Caco-2 (cell line): ENCODE measurements around the gene PUM1. TPM values are rescaled to one million over a fixed set of nuclear protein-coding genes. Genes with fewer than 3 reads are reported as not detected.

Source experiments
- BruUV-seq: library from RNA; stranded (reverse); fragments of 400-500 nt; replicated peaks from 2 replicates; lab custom pipeline; 2021; lab: Mats Ljungman, UMichigan
- CTCF ChIA-PET: fragments of 300-600 bp; sonication (Branson Sonifier 250); formaldehyde crosslinking; loops from one replicate; lab custom pipeline; 2022; ENCODE audit warnings: antibody characterized with exemption; lab: Charles Lee
- POLR2A ChIA-PET: fragments of 300-600 bp; sonication (Branson Sonifier 250); formaldehyde crosslinking; loops from one replicate; lab custom pipeline; 2022; ENCODE audit warnings: antibody characterized with exemption; lab: Charles Lee
- DNase-seq, 2 experiments: peaks; one replicate each; pipeline versions ENCODE4 v3.0.0 to v3.0.0-alpha.2; 2020 to 2022
- H3K27me3 ChIP-seq: replicated peaks from 2 replicates; pipeline ENCODE4 v1.6.0; 2011; ENCODE audit warnings: low read length; ENCODE audit not compliant: control insufficient read depth, insufficient read depth
- H3K36me3 ChIP-seq: 2 replicates; pipeline ENCODE4 v1.5.1; 2011; ENCODE audit warnings: low read length; ENCODE audit not compliant: control insufficient read depth, insufficient read depth
- H3K4me1 ChIP-seq: fragments of 250-450 bp; sonication (Bioruptor Pico); 2 replicates; pipeline ENCODE4 v1.5.1; 2020; ENCODE audit warnings: mild to moderate bottlenecking
- H3K4me3 ChIP-seq: 2 replicates; pipeline ENCODE4 v1.5.1; 2011; ENCODE audit warnings: low read depth, mild to moderate bottlenecking, control low read depth, low read length
- H3K9me3 ChIP-seq: fragments of 250-450 bp; sonication (Bioruptor Pico); 2 replicates; pipeline ENCODE4 v1.5.1; 2020; ENCODE audit warnings: mild to moderate bottlenecking, moderate library complexity
- H3K27ac Mint-ChIP-seq: one replicate; pipeline ENCODE4 v1.8.0; 2022; ENCODE audit warnings: mixed read lengths; ENCODE audit not compliant: unreplicated experiment
- H3K27me3 Mint-ChIP-seq: one replicate; pipeline ENCODE4 v1.8.0; 2022; ENCODE audit warnings: mixed read lengths; ENCODE audit not compliant: insufficient read depth, unreplicated experiment
- H3K36me3 Mint-ChIP-seq: one replicate; pipeline ENCODE4 v1.8.0; 2022; ENCODE audit warnings: mild to moderate bottlenecking, mixed read lengths; ENCODE audit not compliant: insufficient read depth, unreplicated experiment
- H3K4me1 Mint-ChIP-seq: one replicate; pipeline ENCODE4 v1.8.0; 2022; ENCODE audit warnings: low read depth, mixed read lengths; ENCODE audit not compliant: unreplicated experiment
- H3K4me3 Mint-ChIP-seq: one replicate; pipeline ENCODE4 v1.8.0; 2022; ENCODE audit warnings: mild to moderate bottlenecking, moderate library complexity, mixed read lengths; ENCODE audit not compliant: unreplicated experiment
- H3K9me3 Mint-ChIP-seq: one replicate; pipeline ENCODE4 v1.8.0; 2022; ENCODE audit warnings: mixed read lengths; ENCODE audit not compliant: unreplicated experiment
- intact Hi-C: fragments of 100-400 bp; cut with micrococcal nuclease; formaldehyde crosslinking; loops from one replicate; pipeline ENCODE4 v1.10.0; 2022; ENCODE audit not compliant: unreplicated experiment
- total RNA-seq: library from RNA; stranded (reverse); gene quantifications from 2 replicates; pipeline ENCODE4 v1.2.3, GENCODE V29; 2022
- TF ChIP-seq, protein P1 (sequence below), 2 experiments: fragments of 200-600 bp in 1 of 2; IDR thresholded peaks; 1 replicate in 1 of 2; 2 replicates in 1 of 2; pipeline versions ENCODE4 v1.5.1 to v1.8.0; 2011 to 2022; ENCODE audit warnings: antibody characterized with exemption in 1 of 2, control low read depth in 1 of 2, inconsistent platforms in 1 of 2, low read depth in 1 of 2, low read length in 1 of 2, mild to moderate bottlenecking in 1 of 2, moderate library complexity in 1 of 2; ENCODE audit not compliant: insufficient read depth in 1 of 2, severe bottlenecking in 1 of 2, unreplicated experiment in 1 of 2

Gene PUM1
- total RNA-seq, 1 experiment from 2014 or later, result 93.7 TPM

DNA sequence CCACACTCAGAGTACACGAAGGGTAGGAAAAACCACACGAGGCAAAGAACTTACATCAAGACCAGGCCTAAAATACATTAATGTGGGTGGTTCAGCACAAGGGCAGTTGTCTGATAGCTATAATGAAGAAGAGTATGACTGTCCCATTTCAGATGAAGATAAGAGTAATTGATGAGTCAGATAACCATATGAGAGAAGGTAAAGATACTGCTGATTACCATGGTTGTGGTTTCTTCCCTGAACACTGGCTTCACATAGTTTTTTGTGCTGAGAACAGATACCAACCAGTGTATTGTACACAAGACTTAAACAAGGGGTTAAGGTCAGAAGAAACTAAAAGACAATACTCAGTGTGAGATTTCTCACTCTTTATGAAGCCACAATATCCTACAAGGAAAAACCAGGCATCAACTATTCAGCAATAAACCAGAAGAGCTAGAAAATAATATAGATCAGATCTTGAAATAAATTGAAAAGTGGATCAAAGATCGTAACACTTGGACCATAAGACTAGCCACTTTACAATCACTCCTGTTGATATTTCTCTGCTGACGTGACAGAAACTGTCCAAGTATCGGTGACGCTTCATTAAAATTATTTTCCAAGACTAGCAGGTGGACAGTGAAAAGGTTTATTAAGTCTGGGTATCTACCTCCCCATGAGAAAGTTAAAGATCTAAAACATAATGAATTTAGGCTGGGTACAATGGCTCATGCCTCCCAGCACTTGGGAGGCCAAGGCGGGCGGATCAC lies 28.6 kb downstream of the PUM1 start:
- H3K27ac Mint-ChIP-seq, result no peak overlapping the region
- H3K27me3 Mint-ChIP-seq, result no peaks in the 10 kb centered on the region
- no peaks in the 10 kb centered on the region for H3K4me1 ChIP-seq
- CTCF ChIA-PET, result no interaction called here
- H3K27me3 ChIP-seq, result no peaks in the 10 kb centered on the region
- H3K36me3 ChIP-seq, result no peaks in the 10 kb centered on the region
- H3K4me1 Mint-ChIP-seq, result peaks cover 9% of the 10 kb centered on the region
- TF ChIP-seq, protein P1, sequence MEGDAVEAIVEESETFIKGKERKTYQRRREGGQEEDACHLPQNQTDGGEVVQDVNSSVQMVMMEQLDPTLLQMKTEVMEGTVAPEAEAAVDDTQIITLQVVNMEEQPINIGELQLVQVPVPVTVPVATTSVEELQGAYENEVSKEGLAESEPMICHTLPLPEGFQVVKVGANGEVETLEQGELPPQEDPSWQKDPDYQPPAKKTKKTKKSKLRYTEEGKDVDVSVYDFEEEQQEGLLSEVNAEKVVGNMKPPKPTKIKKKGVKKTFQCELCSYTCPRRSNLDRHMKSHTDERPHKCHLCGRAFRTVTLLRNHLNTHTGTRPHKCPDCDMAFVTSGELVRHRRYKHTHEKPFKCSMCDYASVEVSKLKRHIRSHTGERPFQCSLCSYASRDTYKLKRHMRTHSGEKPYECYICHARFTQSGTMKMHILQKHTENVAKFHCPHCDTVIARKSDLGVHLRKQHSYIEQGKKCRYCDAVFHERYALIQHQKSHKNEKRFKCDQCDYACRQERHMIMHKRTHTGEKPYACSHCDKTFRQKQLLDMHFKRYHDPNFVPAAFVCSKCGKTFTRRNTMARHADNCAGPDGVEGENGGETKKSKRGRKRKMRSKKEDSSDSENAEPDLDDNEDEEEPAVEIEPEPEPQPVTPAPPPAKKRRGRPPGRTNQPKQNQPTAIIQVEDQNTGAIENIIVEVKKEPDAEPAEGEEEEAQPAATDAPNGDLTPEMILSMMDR (IDR thresholded peaks at IDR 0.05; ENCODE audit: insufficient read depth in 1 of 2, low read depth in 1 of 2, low read length in 1 of 2, severe bottlenecking in 1 of 2, unreplicated experiment in 1 of 2), result no peak
- intact Hi-C loops, result no loop called here
- H3K4me3 Mint-ChIP-seq, result no peak overlapping the region
- H3K9me3 ChIP-seq, result no peaks in the 10 kb centered on the region
- BruUV-seq, result no TSS peak
- no peak overlapping the region for H3K4me3 ChIP-seq
- POLR2A ChIA-PET, result interaction anchor here (0.6 kb wide), 1 partner anchor 337 kb away, joined by 3 read pairs; no protein-coding TSS in a partner anchor
- H3K9me3 Mint-ChIP-seq, result no peaks in the 10 kb centered on the region
- H3K36me3 Mint-ChIP-seq, result peaks cover 46% of the 10 kb centered on the region
- DNase-seq, result no peak

DNA sequence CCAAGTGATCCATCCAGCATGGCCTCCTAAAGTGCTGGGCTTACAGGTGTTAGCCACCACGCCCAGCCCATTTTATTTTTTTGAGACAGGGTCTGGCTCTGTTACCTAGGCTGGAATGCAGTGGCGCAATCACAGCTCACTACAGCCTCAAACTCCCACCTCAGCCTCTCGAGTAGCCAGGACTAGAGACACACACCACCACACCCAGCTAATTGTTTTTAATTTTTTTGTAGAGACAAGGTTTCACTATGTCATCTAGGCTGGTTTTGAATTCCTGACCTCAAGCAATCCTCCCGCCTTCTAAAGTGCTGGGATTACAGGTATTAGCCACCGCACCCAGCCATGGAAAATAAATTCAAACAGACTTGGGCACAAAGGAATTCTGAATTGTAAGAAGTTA lies 31.9 kb downstream of the PUM1 start:
- ChIA-PET CTCF (no interaction called here), POLR2A (no interaction called here)
- H3K36me3 ChIP-seq, result no peaks in the 10 kb centered on the region
- H3K4me3 ChIP-seq, result no peak overlapping the region
- no peak overlapping the region for H3K4me3 Mint-ChIP-seq
- no peak overlapping the region for H3K27ac Mint-ChIP-seq
- TF ChIP-seq, protein P1 (IDR thresholded peaks at IDR 0.05; ENCODE audit: insufficient read depth in 1 of 2, low read depth in 1 of 2, low read length in 1 of 2, severe bottlenecking in 1 of 2, unreplicated experiment in 1 of 2), result no peak
- H3K9me3 Mint-ChIP-seq, result no peaks in the 10 kb centered on the region
- no TSS peak for BruUV-seq
- intact Hi-C loops, result no loop called here
- H3K9me3 ChIP-seq, result no peaks in the 10 kb centered on the region
- H3K36me3 Mint-ChIP-seq, result peaks cover 37% of the 10 kb centered on the region
- H3K4me1 Mint-ChIP-seq, result peaks cover 8% of the 10 kb centered on the region
- DNase-seq, result peak; percentile 5 to 42
- H3K27me3 Mint-ChIP-seq, result no peaks in the 10 kb centered on the region
- no peaks in the 10 kb centered on the region for H3K4me1 ChIP-seq
- H3K27me3 ChIP-seq, result no peaks in the 10 kb centered on the region

DNA sequence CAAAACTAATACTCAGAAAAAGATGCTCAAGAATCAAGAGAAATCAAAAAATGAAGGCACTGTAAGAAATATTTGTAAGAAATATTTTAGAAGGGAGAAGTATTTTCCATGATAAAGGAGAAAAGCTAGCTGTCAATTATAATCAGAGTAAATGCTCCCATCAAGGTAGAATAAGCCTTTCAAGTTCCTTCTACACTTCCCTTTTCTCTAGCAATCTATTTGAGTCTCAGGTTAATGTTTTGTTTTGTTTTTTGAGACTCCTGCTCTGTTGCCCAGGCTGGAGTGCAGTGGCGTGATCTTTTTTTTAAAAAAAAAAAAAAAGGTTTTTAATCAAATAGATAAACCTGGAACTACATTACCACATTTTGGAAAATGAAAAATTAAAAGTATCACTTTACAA lies 33.3 kb downstream of the PUM1 start:
- Mint-ChIP-seq H3K4me3 (no peak overlapping the region), H3K4me1 (peaks cover 8% of the 10 kb centered on the region), H3K36me3 (peaks cover 36% of the 10 kb centered on the region), H3K27ac (no peak overlapping the region), H3K27me3 (no peaks in the 10 kb centered on the region), H3K9me3 (no peaks in the 10 kb centered on the region)
- H3K36me3 ChIP-seq, result no peaks in the 10 kb centered on the region
- TF ChIP-seq, protein P1 (IDR thresholded peaks at IDR 0.05; ENCODE audit: insufficient read depth in 1 of 2, low read depth in 1 of 2, low read length in 1 of 2, severe bottlenecking in 1 of 2, unreplicated experiment in 1 of 2), result no peak
- H3K9me3 ChIP-seq, result no peaks in the 10 kb centered on the region
- intact Hi-C loops, result no loop called here
- H3K27me3 ChIP-seq, result no peaks in the 10 kb centered on the region
- CTCF ChIA-PET, result no interaction called here
- H3K4me1 ChIP-seq, result no peaks in the 10 kb centered on the region
- DNase-seq, result no peak
- no peak overlapping the region for H3K4me3 ChIP-seq
- no TSS peak for BruUV-seq
- POLR2A ChIA-PET, result no interaction called here
